Embryonic facial prominence (tissue), 1 donor: ENCODE measurements around the gene PDE9A.

ENCODE experiments used
- DNase-seq: peaks from one replicate; pipeline ENCODE4 v3.0.0-alpha.2; 2016; ENCODE audit errors: extremely low spot score

The PDE9A gene

GRCh38 chr21:42755031-42755665 is 101.7 kb downstream of the PDE9A start:
- DNase-seq: no peak

GRCh38 chr21:42755766-42756579 is 102.6 kb downstream of the PDE9A start:
- no peak for DNase-seq

- no peak for DNase-seq
Measured at GRCh38 chr21:42756580-42757250, 103.3 kb downstream of the PDE9A start.

- DNase-seq: no peak
Measured at GRCh38 chr21:42757422-42757821, 104.0 kb downstream of the PDE9A start.

GRCh38 chr21:42757826-42758655 is 104.6 kb downstream of the PDE9A start:
- no peak for DNase-seq

- no peak for DNase-seq
Measured at GRCh38 chr21:42758721-42759593, 105.5 kb downstream of the PDE9A start.

GRCh38 chr21:42759594-42759927 is 106.1 kb downstream of the PDE9A start:
- DNase-seq: no peak

- no peak for DNase-seq
Measured at GRCh38 chr21:42760361-42760950, 107.0 kb downstream of the PDE9A start.

GRCh38 chr21:42760951-42761751 is 107.7 kb downstream of the PDE9A start:
- DNase-seq: no peak

GRCh38 chr21:42761776-42762335 is 108.4 kb downstream of the PDE9A start:
- no peak for DNase-seq

- no peak for DNase-seq
Measured at GRCh38 chr21:42763581-42764442, 110.4 kb downstream of the PDE9A start.

- no peak for DNase-seq
Measured at GRCh38 chr21:42764443-42764760, 111.0 kb downstream of the PDE9A start.

- DNase-seq: no peak
Measured at GRCh38 chr21:42764883-42765282, 111.5 kb downstream of the PDE9A start.

GRCh38 chr21:42765656-42766055 is 112.2 kb downstream of the PDE9A start:
- no peak for DNase-seq

- DNase-seq: no peak
Measured at GRCh38 chr21:42766739-42767560, 113.5 kb downstream of the PDE9A start.

- no peak for DNase-seq
Measured at GRCh38 chr21:42767561-42767835, 114.1 kb downstream of the PDE9A start.

GRCh38 chr21:42768324-42769121 is 115.1 kb downstream of the PDE9A start:
- no peak for DNase-seq
